ENCODE results near the gene VWA8.

DNA sequence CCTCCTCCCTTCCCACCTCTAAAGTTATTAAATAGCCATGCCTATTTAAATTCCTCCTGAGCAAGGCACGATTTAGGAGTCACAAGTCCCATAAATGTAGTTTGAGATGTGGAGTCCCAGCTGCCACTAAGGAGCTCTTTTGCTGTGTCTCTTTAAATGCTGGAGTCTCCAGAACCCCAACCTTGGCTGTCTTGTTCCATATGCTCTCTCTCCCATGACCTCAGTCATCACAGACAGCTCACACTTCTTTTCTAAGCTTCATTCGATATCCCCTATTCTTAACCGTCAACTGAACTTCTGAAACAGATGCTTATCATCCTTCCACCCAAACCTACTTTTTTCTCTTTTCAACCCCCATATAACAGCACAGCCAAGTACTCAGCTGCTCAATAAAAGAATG lies 197.1 kb downstream of the VWA8 start:
- TF ChIP-seq POLR2AphosphoS5 (IDR thresholded peaks at IDR 0.05): no peak
- TF ChIP-seq, protein P1, sequence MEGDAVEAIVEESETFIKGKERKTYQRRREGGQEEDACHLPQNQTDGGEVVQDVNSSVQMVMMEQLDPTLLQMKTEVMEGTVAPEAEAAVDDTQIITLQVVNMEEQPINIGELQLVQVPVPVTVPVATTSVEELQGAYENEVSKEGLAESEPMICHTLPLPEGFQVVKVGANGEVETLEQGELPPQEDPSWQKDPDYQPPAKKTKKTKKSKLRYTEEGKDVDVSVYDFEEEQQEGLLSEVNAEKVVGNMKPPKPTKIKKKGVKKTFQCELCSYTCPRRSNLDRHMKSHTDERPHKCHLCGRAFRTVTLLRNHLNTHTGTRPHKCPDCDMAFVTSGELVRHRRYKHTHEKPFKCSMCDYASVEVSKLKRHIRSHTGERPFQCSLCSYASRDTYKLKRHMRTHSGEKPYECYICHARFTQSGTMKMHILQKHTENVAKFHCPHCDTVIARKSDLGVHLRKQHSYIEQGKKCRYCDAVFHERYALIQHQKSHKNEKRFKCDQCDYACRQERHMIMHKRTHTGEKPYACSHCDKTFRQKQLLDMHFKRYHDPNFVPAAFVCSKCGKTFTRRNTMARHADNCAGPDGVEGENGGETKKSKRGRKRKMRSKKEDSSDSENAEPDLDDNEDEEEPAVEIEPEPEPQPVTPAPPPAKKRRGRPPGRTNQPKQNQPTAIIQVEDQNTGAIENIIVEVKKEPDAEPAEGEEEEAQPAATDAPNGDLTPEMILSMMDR (IDR thresholded peaks at IDR 0.05 in 8 of 11, conservative IDR thresholded peaks at IDR 0.05 in 3 of 11): no peak
